ENCODE measurements around the gene GOLPH3. TPM values are rescaled to one million over a fixed set of nuclear protein-coding genes. Genes with fewer than 3 reads are reported as not detected.

Gene GOLPH3
- total RNA-seq, 2 donors from 2014 or later: 128 to 130 TPM

- no peak overlapping the region for H3K27ac ChIP-seq
These were observed 80.9 kb downstream of the GOLPH3 start for GRCh38 chr5:32092938-32093812.

DNA sequence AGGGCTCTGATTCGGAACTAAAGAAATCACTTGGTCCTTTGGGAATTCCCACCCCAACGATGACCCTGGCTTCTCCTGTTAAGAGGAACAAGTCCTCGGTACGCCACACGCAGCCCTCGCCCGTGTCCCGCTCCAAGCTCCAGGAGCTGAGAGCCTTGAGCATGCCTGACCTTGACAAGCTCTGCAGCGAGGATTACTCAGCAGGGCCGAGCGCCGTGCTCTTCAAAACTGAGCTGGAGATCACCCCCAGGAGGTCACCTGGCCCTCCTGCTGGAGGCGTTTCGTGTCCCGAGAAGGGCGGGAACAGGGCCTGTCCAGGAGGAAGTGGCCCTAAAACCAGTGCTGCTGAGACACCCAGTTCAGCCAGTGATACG is 83.4 kb downstream of the GOLPH3 start:
- H3K27me3 ChIP-seq: no peaks in the 10 kb centered on the region
- H3K9me3 ChIP-seq: no peaks in the 10 kb centered on the region
- intact Hi-C loops (cut with DNase I): loop anchor here (10.0 kb wide), 1 partner anchor 506 kb away; no protein-coding TSS in a partner anchor
- H3K36me3 ChIP-seq: no peaks in the 10 kb centered on the region
- no peaks in the 10 kb centered on the region for H3K4me1 ChIP-seq
- no peak for DNase-seq
- H3K27ac ChIP-seq: no peak overlapping the region
- no peak overlapping the region for H3K9ac ChIP-seq (ENCODE audit: low read depth in 2 of 2, low read length in 2 of 2)
- no peak overlapping the region for H3K4me3 ChIP-seq
- no peak for TF ChIP-seq CTCF (IDR thresholded peaks at IDR 0.05)

More at GRCh38 chr5:32092938-32093812, 80.9 kb downstream of the GOLPH3 start:
- peak; percentile 26 for TF ChIP-seq CTCF (IDR thresholded peaks at IDR 0.05)
- Histone ChIP-seq H3K4me3 (no peak overlapping the region), H3K27me3 (no peaks in the 10 kb centered on the region), H3K9me3 (no peaks in the 10 kb centered on the region), H3K4me1 (no peaks in the 10 kb centered on the region), H3K9ac (ENCODE audit: low read depth in 2 of 2, low read length in 2 of 2) (no peak overlapping the region), H3K36me3 (no peaks in the 10 kb centered on the region)
- intact Hi-C loops (cut with DNase I): loop anchor here (10.0 kb wide), 1 partner anchor 508 kb away; no protein-coding TSS in a partner anchor
- peak; percentile 68 for DNase-seq

DNA sequence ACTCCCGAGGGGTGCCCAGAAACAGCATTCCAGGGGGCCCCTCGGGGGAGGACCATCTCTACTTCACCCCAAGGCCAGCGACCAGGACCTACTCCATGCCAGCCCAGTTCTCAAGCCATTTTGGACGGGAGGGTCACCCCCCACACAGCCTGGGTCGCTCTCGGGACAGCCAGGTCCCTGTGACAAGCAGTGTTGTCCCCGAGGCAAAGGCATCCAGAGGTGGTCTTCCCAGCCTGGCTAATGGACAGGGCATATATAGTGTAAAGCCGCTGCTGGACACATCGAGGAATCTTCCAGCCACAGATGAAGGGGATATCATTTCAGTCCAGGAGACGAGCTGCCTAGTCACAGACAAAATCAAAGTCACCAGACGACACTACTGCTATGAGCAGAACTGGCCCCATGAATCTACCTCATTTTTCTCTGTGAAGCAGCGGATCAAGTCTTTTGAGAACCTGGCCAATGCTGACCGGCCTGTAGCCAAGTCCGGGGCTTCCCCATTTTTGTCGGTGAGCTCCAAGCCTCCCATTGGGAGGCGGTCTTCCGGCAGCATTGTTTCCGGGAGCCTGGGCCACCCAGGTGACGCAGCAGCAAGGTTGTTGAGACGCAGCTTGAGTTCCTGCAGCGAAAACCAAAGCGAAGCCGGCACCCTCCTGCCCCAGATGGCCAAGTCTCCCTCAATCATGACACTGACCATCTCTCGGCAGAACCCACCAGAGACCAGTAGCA is 83.9 kb downstream of the GOLPH3 start:
- intact Hi-C loops (cut with DNase I): loop anchor here (10.0 kb wide), 1 partner anchor 505 kb away; no protein-coding TSS in a partner anchor

GRCh38 chr5:32089146-32090000 is 84.7 kb downstream of the GOLPH3 start:
- no peak for DNase-seq
- Histone ChIP-seq H3K9me3 (no peaks in the 10 kb centered on the region), H3K9ac (ENCODE audit: low read depth in 2 of 2, low read length in 2 of 2) (no peak overlapping the region), H3K27me3 (no peaks in the 10 kb centered on the region), H3K4me3 (no peak overlapping the region), H3K36me3 (no peaks in the 10 kb centered on the region), H3K4me1 (no peaks in the 10 kb centered on the region), H3K27ac (no peak overlapping the region)
- no peak for TF ChIP-seq CTCF (IDR thresholded peaks at IDR 0.05)
- intact Hi-C loops (cut with DNase I): no loop called here

More for the DNA sequence above, 83.9 kb downstream of the GOLPH3 start:
- H3K4me1 ChIP-seq: no peaks in the 10 kb centered on the region
- no peaks in the 10 kb centered on the region for H3K36me3 ChIP-seq
- H3K27ac ChIP-seq: no peak overlapping the region
- TF ChIP-seq CTCF (IDR thresholded peaks at IDR 0.05): no peak
- no peaks in the 10 kb centered on the region for H3K9me3 ChIP-seq
- no peaks in the 10 kb centered on the region for H3K27me3 ChIP-seq
- H3K9ac ChIP-seq (ENCODE audit: low read depth in 2 of 2, low read length in 2 of 2): no peak overlapping the region
- H3K4me3 ChIP-seq: no peak overlapping the region
- DNase-seq: no peak

DNA sequence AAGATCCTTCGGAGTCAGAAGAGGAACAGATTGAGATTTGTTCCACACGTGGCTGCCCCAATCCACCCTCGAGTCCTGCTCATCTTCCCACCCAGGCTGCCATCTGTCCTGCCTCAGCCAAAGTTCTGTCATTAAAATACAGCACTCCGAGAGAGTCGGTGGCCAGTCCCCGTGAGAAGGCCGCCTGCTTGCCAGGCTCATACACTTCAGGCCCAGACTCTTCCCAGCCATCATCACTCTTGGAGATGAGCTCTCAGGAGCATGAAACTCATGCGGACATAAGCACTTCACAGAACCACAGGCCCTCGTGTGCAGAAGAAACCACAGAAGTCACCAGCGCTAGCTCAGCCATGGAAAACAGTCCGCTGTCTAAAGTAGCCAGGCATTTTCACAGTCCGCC is 85.9 kb downstream of the GOLPH3 start:
- no peak overlapping the region for H3K9ac ChIP-seq (ENCODE audit: low read depth in 2 of 2, low read length in 2 of 2)
- intact Hi-C loops (cut with DNase I): no loop called here
- no peaks in the 10 kb centered on the region for H3K9me3 ChIP-seq
- H3K27ac ChIP-seq: no peak overlapping the region
- no peaks in the 10 kb centered on the region for H3K4me1 ChIP-seq
- no peaks in the 10 kb centered on the region for H3K27me3 ChIP-seq
- DNase-seq: no peak
- no peak overlapping the region for H3K4me3 ChIP-seq
- no peak for TF ChIP-seq CTCF (IDR thresholded peaks at IDR 0.05)
- H3K36me3 ChIP-seq: no peaks in the 10 kb centered on the region
